ENCODE data around the gene CARD16. TPM values are rescaled to one million over a fixed set of nuclear protein-coding genes. Genes with fewer than 3 reads are reported as not detected.

CARD16 gene
- total RNA-seq, 1 experiment from 2014 or later, result not detected

- no peaks in the 10 kb centered on the region for H3K27me3 ChIP-seq (ENCODE audit: insufficient read depth, low read length)
- no peak overlapping the region for H2BK120ac ChIP-seq (ENCODE audit: low read depth, low read length, poor library complexity, severe bottlenecking)
- H3K18ac ChIP-seq (ENCODE audit: insufficient read length, low read depth, low read length), result no peak overlapping the region
- H3K23ac ChIP-seq (ENCODE audit: insufficient read length, low read depth, low read length), result no peak overlapping the region
- H2BK5ac ChIP-seq (ENCODE audit: insufficient read length, low read length), result no peak overlapping the region
- no peak overlapping the region for H4K91ac ChIP-seq (ENCODE audit: insufficient read length, low read depth, low read length)
- H3T11ph ChIP-seq (ENCODE audit: low read length), result no peak overlapping the region
- no peak overlapping the region for H3K14ac ChIP-seq (ENCODE audit: insufficient read depth, low read length)
- H2BK20ac ChIP-seq (ENCODE audit: low read depth, low read length, poor library complexity, severe bottlenecking), result no peak overlapping the region
- Mint-ChIP-seq H3K9me3 (no peaks in the 10 kb centered on the region; a peak in 1 of 5 replicates), H3K4me1 (no peaks in the 10 kb centered on the region), H3K27ac (no peak overlapping the region), H3K27me3 (ENCODE audit: low read depth) (no peaks in the 10 kb centered on the region), H3K36me3 (ENCODE audit: insufficient read depth in 1 of 3, low read depth in 3 of 3) (no peaks in the 10 kb centered on the region; a peak in 2 of 7 replicates), H3K4me3 (no peak overlapping the region)
- H3K9me3 ChIP-seq (ENCODE audit: control insufficient read depth, low read depth, low read length), result no peaks in the 10 kb centered on the region
- no peak overlapping the region for H3K27ac ChIP-seq (ENCODE audit: insufficient read length, low read depth, low read length)
- no peak overlapping the region for H2AFZ ChIP-seq (ENCODE audit: low read length)
- no peak overlapping the region for H4K5ac ChIP-seq (ENCODE audit: insufficient read length, low read depth, low read length)
- H2BK15ac ChIP-seq (ENCODE audit: low read depth, low read length), result no peak overlapping the region
- no peaks in the 10 kb centered on the region for H4K20me1 ChIP-seq (ENCODE audit: control insufficient read depth, insufficient read depth, insufficient read length)
- H3K4me1 ChIP-seq (ENCODE audit: insufficient read depth, low read length), result no peaks in the 10 kb centered on the region
- no peak overlapping the region for H3K4me2 ChIP-seq (ENCODE audit: insufficient read depth, insufficient read length, low read length)
- H3K4ac ChIP-seq (ENCODE audit: low read depth, low read length), result no peak overlapping the region
- H4K8ac ChIP-seq (replicated peaks; ENCODE audit: insufficient read length, low read depth, low read length), result no peak overlapping the region
- no peak overlapping the region for H3K56ac ChIP-seq (ENCODE audit: insufficient read length, low read depth, low read length)
- H2AK5ac ChIP-seq (ENCODE audit: insufficient read length, low read length), result no peak overlapping the region
- H2BK12ac ChIP-seq (ENCODE audit: insufficient read length, low read depth, low read length), result no peak overlapping the region
- H3K23me2 ChIP-seq (ENCODE audit: insufficient read length, low read depth, low read length, poor library complexity, severe bottlenecking), result no peaks in the 10 kb centered on the region
- no peak for DNase-seq
- no peaks in the 10 kb centered on the region for H3K79me2 ChIP-seq (ENCODE audit: insufficient read depth, low read length)
- no CpG with 5 or more reads among the region's 2 CpGs for WGBS (ENCODE audit: extremely low coverage, insufficient read length, low lambda C conversion rate)
- H3K9ac ChIP-seq (ENCODE audit: extremely low read depth, insufficient read length, low read length), result no peak overlapping the region
- TF ChIP-seq, protein P1, sequence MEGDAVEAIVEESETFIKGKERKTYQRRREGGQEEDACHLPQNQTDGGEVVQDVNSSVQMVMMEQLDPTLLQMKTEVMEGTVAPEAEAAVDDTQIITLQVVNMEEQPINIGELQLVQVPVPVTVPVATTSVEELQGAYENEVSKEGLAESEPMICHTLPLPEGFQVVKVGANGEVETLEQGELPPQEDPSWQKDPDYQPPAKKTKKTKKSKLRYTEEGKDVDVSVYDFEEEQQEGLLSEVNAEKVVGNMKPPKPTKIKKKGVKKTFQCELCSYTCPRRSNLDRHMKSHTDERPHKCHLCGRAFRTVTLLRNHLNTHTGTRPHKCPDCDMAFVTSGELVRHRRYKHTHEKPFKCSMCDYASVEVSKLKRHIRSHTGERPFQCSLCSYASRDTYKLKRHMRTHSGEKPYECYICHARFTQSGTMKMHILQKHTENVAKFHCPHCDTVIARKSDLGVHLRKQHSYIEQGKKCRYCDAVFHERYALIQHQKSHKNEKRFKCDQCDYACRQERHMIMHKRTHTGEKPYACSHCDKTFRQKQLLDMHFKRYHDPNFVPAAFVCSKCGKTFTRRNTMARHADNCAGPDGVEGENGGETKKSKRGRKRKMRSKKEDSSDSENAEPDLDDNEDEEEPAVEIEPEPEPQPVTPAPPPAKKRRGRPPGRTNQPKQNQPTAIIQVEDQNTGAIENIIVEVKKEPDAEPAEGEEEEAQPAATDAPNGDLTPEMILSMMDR (conservative IDR thresholded peaks at IDR 0.05), result no peak
- H3K79me1 ChIP-seq (ENCODE audit: insufficient read depth, low read depth, low read length, poor library complexity, severe bottlenecking), result no peaks in the 10 kb centered on the region
These were observed 50.1 kb downstream of the CARD16 start for GRCh38 chr11:104995001-104995408.

Measured in H9 (cell line).